ENCODE data around the gene WDR88.
"Not testable (repeated sequence)": the region's sequence is repeated elsewhere in the genome, so short reads cannot be mapped to it uniquely, and the experiment has no call there.

The WDR88 gene

DNA sequence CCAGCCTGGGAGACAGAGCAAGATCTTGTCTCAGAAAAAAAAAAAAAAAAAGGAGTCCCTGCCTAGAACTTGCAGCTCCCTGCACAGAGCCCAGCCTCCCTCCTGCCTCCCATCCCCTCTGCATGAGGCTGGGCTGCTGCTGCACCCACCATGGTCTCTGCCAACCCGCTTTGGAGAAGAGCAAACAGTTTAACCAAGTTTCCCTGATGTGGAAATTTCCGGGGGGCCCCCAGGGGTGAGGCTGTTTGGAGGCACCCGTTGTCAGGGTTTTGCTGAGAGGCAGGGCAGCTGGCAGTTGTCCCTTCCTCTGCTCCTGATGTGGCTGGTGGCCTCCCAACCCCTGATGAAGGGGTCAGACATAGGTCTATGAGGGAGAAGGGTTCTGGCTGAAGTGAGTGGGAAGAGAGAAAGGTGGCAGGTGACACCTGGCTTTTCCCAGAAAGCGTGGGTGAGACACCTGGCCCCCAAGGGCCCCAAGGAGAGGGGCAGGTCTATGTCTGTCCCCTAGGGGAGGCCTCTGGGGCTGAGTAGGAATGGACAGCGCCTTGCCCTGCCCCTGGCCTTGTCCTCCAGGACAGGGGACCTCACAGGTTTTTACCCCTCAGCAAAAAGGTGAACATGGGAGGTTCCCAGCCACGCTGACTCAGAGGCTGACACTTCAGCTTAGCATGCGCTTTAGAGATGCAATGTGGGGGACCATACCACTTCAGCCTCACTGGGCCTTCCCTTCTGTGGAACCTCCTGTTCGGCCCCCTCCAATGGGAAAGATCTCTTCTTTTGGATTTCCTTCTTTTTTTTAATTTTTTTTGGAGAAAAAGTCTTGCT is 67.7 kb downstream of the WDR88 start:
- no peak for DNase-seq

DNA sequence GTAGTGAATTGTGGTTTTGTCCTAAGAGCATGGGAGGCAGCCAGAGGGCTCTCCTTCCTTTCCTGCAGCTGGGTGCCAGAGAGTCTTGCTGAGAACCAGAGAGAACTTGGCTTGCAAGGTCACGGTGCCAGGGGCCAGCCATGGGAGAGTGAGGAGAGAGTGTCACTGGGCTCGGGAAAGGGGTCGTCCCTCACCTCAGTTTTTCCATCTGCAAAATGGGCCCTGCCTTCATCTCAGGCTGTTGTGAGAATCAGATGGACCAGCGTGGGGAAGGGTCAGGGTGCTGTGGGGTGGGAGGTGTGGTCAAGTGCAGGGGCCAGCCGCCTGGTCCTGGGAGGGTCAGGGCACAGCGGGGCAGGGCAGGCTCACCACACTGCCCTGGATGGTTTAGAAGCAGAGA is 69.6 kb downstream of the WDR88 start:
- no peak for DNase-seq

DNA sequence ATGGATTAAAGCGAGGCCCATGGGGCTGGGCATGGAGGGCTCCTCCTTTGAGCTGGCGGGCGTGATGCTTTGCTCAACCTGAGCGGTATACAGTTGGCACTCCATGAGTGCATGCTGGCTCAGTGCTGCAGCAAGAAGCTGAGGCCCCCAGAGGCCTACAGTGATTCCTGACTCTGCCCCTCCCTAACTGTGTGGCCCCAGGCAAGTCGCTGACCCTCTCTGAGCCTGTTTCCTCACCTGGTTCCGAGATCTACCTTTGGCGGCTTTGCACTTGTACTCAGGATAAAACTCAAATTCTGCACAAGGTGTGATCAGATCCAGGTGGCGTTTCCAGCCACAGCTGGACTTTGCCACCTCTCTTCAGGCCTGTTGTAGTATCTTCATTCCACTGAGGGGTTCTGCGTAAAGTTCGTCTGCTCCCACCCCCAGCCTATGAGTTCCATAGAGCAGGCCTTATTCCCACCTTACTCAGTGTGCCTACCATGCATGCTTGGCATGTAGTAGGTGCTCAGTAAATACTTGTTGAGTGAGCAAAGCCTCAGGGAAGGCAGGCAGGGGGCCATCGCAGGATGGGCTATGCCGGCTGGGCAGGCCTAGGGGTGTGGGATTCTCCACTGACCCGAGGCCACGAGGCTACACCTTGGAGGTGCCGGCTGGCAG is 70.1 kb downstream of the WDR88 start:
- no peak for DNase-seq

GRCh38 chr19:33202546-33203507 is 70.9 kb downstream of the WDR88 start:
- DNase-seq: no peak

- DNase-seq: no peak
Observed at GRCh38 chr19:33203529-33203928, 71.6 kb downstream of the WDR88 start.

- no peak for DNase-seq
Observed at GRCh38 chr19:33204136-33204973, 72.4 kb downstream of the WDR88 start.

GRCh38 chr19:33205110-33205509 is 73.2 kb downstream of the WDR88 start:
- no peak for DNase-seq

- no peak for DNase-seq
Observed at GRCh38 chr19:33205531-33206260, 73.8 kb downstream of the WDR88 start.

- DNase-seq: no peak
Observed at GRCh38 chr19:33206261-33207039, 74.5 kb downstream of the WDR88 start.

GRCh38 chr19:33207040-33207620 is 75.2 kb downstream of the WDR88 start:
- DNase-seq: no peak

- no peak for DNase-seq
Observed at GRCh38 chr19:33207903-33208302, 76.0 kb downstream of the WDR88 start.

GRCh38 chr19:33208371-33208895 is 76.5 kb downstream of the WDR88 start:
- no peak for DNase-seq

- DNase-seq: no peak
Observed at GRCh38 chr19:33208904-33209849, 77.3 kb downstream of the WDR88 start.

DNA sequence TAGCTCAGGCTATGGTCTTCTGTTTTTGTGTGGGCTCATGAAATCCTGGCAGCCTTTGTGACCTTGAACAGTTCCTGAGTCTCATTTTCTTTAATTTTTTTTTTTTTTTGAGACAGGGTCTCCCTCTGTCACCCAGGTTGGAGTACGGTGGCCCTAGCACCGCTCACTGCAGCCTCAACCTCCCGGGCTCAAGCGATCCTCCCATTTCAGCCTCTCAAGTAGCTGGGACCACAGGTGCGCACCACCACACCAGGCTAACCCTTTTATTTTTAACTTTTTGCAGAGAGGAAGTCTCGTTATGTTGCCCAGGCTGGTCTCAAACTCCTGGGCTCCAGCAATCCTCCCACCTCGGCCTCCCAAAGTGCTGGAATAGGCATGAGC is 77.9 kb downstream of the WDR88 start:
- not testable (repeated sequence) for DNase-seq

GRCh38 chr19:33210266-33210940 is 78.5 kb downstream of the WDR88 start:
- no peak for DNase-seq

GRCh38 chr19:33211794-33212435 is 80.0 kb downstream of the WDR88 start:
- no peak for DNase-seq

DNA sequence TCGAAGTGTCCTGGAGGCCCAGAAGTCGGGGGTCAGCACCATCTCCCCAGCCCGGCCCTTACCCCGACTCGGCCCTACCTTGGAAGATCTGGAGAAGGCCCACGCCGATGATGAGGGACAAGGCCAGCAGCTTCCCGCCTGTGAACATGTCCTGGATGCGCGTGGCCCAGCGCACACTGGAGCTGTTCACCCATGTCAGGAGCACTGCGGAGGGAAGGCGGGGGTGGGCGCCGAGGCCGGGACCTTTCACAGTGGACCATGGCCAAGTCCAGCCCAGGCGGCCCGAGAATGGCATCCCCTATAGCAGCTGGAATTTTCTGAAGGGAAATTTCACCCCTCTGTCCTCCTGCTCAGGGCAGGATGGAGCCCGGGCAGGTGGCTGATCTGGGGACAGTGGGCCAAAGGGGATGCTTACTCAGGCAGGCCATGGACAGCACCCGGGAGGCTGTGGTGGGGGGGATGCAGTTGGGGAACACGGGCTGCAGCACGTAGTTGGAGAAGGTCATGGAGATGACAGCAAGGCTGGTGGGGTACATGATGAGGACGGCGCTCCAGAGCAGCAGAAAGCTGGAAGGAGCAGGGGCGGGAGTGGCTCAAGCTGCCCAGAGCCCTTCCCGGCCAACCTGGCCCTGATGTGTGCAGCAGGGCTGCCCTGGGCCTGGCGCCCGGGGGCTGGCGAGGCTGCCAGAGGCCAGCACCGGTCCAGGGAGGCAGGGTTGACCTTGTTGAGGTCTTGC is 80.7 kb downstream of the WDR88 start:
- no peak for DNase-seq
